DMS79 treated with DMSO at 0.1 percent for 48 hours (cell line): ENCODE measurements around the gene BCL11B.

Experiments
- DNase-seq: peaks from one replicate; lab custom pipeline; 2025; lab: John Stamatoyannopoulos, UW

The BCL11B gene

DNA sequence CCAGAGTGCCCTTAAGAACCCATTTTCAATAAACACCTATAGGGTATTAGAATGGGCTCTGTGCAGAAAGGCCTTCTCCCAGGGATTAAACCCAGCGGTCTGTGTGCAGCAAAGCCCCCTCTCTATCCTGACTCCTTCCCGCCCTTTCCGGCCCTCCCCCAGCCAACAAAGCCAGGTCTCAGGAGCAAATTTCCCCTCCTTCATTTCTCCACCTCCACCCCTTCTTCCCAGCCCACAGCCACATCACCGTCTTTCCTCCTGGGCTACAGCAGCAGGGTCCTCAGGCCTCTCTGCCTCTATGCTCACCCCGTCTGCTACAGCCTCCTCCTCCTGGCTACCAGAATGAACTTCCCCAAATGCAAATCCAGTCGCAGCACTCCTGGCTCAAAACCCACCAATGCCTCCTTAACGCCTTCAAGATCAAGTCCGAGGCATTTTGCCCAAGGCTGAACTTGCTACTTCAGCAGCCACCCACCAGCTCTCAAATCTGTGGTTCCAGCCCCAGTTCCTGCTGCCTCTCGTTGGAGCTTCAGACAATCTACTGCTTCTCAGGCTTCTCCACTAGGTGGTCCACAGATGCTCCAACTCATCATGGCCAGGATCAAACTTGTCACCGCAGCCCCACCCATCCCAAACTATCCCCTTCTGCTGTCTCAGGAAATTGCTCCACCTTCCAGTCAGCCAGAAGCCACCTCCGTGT, 134.8 kb downstream of the BCL11B start:
- no peak for DNase-seq

DNA sequence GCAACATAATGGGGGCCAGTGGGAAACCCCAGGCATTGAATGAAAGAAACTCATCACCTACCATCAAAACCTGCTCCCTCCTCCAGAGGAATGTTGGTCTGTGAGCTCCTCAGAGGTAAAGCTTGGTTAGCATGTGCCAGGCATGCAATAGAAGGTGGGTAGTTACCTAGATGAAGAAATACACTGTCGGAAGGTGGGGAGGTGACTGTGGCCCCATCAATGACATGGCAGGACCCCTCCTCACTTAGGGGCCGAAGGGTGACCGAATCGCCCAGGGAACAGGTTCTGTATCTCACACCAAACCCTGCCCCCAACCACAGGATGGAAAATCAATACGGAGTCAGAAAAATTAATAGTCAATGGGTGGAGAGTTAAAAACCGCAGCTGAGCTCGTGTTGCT, 135.6 kb downstream of the BCL11B start:
- DNase-seq = no peak

DNA sequence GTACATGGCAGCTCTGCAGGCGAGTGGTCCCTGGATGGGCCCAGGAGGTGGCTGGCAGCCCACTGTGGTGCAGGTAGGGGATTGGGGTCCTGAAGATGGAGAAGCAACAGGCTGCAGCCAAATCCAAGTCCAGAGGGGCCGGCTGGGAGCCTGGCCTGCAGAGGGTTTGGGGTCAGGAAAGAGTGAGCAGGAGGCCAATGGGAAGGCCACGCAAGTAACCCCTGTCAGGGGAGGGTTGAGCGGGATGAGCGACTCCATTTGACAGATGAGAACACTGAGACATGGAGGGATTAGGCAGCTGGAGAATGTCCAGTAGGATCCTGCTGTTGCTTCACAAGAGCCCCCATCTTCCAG, 136.0 kb downstream of the BCL11B start:
- no peak for DNase-seq

DNA sequence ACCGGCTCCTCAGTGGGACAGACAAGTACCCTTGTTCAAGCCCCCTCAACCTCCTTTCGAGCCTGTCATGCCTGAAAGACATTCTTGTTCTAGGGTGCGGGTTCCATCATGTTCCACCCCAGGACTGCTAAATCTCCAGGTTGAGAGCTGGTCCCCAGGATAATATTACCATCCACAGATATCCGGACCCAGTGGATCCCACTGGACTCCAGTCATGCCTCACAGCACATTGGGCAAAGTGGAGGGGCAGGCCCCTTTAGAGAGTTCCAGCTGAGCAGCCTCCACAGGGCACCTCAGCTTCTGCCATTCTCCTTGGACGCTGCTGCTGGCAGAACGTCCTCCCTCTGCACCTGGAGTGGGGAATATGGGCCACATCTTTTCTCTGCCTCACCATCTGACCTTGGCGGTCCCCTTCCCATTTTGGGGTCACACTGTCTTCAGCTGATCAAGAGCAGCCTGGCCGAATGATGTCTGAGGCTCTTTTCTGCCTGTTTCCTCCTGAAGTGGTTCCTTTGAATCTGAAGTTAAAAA, 137.4 kb downstream of the BCL11B start:
- no peak for DNase-seq

DNA sequence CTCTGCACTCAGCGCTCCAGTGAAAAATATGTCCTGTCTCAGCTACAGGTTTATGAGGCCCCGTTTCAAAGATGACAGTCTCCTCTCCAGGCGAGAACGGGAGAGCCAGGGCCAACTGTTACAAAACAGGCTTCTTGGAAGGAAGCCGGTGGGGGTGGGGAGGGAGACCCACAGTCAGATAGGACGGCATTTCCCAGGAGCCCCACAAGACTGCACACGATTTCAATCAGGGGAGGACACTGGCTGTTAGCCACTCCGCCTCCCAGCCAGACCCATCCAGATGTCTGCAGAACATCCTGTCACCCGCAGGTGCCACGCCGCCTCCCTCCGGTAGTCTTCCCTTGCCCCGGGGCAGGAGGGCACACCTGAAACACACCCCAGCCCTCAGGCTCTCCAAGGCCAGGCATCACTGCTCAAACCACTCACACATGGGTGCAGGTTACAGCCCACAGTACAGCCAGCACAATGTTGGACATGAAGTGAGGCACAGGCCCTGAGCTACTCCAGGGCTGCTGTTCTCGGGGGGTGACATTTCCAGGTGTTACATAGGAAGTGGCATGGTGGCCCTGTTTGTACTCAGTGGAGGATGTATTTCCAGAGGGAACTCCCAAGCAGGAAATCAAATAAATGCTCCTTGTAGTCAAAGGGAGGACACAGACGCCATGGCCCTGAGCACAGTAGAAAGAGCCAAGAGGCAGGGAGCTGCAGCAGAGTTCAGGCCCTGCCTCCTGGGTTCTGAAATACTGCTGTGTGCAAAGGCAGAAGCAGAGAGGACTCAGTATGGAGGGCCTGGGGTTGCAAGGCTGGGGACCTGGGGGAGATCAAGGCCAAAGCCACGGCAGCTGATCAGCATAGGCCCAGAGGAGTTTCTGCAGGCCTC, 138.1 kb downstream of the BCL11B start:
- no peak for DNase-seq

DNA sequence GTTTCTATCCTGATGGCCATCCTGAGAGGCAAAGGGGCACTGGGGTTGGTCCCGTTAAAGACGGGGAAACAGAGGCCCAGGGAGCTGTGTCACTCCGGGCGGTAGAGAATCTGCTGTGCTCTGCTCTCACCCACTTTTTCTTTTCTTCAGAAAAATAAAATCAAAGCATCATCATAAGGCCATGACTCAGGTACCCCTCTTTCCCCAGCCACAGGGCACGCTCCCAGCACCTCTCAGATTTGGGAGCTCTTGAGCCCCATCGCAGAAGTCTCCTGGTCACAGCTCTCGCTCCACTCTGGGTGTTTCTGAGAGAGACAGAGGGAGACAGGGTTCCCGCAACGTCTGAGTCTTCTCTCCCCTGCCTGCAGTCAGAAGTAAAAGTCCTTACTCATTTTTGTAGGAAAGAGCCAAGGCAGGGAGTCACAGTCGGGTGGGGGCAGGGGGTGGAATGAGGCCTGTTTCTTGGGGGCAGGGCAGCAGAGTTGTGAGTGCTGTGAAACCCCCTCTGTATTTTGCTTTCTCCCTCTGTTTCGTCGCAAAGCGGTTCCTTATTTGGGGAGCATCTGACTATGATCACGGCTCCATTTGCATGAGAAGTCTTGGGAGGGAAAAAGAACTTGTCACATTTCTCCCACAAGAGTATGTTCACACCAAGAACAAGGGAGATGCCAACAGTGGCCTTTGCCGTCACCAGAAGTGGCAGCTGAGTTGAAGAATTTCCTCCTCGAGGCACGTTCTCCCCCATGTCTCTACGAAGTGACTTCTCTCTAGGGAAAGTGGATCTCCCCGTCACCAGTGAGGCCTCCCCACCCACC, 139.0 kb downstream of the BCL11B start:
- DNase-seq = no peak

DNA sequence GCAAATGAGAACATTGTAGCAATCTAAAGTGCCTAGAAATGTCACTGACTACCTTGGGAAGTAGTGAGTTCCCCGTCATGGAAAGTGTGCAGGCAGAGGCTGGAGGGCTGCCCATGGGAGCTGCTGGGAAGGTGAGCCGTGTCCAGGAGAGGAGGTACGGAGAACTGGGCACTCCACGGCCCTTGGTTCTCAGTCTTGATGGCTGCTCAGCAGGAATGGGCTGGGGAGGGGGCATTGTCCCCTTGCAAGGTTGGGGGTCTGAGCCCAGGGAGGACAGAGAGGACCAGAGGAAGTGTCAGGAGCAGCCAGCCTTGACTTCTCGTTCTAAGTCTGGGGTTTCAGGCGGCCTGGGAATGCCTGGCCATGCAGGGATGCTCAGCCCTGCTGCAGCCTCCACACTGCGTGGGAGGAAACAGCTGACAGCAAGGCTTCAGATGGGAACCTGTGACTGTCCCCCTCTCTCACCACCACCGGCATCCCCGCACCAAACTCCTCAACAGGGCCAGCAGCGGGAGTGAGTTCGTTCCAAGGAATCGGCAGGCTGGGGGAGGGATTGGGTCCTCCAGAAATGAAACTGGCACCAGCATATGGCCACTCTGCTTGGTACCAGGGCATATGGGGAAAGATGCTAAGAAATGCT, 140.2 kb downstream of the BCL11B start:
- DNase-seq = no peak

DNA sequence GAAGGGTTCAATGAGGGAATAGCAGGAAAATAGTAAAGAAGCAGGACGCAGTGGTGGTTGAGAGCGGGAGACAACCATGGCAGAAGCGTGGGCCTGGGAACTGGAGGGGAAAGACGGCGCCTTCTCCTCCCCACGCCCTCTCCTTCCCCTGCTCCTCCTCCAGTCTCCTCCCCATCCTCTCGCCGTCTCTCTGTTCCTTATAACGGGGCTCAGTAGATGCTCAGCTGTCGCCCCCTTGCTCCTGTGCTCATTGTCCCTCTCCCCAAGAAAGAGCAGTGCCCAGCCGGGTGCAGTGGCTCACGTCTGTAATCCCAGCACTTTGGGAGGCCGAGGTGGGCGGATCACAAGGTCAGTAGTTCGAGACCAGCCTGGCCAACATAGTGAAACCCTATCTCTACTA, 142.0 kb downstream of the BCL11B start:
- no peak for DNase-seq

DNA sequence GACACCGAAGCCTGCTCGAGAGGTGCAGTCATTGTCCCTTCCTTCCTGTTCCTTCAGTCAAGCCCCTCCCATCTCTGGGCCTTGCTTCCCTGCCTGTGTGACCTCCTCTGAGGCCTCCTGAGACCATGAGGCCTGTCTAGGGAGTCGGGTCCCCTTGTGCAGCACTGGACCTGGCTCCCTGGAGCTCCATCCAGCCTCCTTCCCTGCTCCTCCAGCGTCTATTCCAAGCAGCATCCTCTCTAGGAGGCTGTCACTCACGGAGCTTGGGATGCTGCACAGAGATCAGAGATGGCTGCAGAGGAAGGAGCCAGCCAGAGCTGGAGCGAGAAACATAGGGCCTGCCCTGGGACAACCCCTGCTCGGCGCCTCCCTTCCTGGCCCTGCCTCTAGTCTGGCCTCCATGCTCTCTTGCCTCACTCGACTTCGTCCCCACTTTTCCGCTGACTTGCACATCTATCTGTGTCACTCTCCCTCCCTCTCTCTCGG, 142.7 kb downstream of the BCL11B start:
- DNase-seq = no peak

DNA sequence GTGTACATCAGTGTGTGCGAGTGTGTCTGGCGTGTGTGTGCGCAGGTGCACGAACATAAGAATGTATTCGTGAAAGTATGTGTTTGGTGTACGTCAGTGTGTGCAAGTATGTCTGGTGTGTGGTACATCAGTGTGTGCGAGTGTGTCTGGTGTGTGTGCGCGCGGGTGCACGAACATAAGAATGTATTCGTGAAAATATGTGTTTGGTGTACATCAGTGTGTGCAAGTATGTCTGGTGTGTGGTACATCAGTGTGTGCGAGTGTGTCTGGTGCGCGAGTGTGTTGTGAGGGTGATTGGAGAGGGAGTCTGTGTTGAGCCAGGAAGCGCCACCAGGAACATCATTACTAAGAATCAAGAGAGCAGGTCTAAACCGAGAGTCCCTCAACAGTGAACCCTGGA, 143.8 kb downstream of the BCL11B start:
- no peak for DNase-seq

DNA sequence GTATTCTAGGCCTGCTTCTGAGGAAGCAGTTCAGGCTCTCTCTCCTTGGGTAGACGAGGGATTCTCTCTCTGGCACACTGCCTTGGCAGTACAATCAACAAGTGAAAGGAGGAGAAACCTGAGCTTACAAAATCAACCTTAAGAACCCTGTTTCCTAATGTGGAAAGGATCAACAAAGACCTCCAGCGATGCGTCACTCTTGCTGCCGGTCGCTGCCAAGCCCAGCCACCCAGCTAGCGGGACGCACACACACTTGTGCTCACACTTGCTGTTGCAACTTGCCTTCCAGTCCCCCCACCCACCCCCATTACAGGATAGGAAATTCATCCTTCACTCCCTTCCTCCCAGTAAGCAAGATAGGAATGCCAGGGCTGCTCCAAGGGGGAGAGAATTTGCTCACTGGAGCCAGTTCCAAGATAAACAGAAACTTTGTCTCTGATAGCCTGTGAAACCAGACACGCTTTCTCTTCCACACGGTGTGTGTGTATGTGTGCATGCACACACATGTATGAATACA, 144.3 kb downstream of the BCL11B start:
- DNase-seq = peak; percentile 87

DNA sequence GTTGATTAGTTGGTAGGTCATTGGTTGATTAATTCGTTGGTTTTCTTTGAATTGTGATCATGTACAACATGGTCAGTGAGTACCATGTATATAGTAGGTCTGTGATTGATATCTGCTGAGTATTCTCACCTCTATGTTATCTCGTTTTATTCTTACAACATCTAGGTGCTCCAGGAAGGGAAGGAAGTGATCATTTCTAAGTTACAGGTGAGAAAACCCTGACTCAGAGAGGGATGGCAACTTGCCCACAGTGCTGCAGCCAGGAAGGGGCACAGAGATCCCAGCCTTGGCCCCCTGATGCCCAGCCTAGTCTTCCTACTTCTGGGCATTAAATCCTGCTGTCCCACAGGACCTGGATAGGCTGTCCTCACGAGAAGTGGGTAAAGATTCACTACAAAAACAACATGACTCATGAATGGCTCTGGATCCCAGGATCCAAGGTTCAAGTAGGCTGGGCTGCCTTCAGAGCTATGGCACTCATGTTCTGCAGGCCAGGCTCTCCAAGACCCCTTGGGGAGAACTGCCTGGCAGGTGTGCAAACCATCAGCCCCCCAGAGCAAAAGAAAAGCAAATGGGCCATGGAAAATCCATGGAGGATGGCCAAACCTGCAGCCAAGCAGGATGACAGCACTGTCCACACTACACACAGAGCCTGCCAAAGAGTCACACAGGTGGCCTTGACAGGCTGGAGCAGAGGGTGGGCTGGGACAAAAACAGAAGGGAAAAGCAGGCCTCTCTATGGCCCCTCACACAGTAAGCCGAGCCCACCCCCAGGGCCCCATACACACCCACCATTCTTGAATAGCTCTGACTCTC, 146.2 kb downstream of the BCL11B start:
- peak; percentile 91 for DNase-seq

DNA sequence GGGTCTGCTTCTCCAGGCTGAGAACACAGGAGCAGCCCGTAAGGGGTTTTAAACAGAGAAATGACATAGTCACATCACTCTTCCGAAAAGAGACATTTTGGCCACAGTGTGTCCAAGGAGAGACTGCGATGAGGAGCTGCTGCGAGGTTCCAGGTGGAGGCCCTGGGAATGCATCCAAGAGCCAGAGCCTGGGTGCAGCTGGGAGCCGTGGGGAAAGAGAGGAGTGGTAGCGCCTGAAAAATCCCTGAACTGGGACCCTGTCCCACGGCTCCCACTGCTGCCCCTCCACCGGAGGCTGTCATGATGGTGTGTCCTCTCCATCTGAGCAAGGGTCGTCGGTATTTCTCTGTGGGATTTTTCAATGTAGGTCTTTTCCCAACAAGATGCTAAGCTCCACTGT, 146.9 kb downstream of the BCL11B start:
- DNase-seq = no peak

DNA sequence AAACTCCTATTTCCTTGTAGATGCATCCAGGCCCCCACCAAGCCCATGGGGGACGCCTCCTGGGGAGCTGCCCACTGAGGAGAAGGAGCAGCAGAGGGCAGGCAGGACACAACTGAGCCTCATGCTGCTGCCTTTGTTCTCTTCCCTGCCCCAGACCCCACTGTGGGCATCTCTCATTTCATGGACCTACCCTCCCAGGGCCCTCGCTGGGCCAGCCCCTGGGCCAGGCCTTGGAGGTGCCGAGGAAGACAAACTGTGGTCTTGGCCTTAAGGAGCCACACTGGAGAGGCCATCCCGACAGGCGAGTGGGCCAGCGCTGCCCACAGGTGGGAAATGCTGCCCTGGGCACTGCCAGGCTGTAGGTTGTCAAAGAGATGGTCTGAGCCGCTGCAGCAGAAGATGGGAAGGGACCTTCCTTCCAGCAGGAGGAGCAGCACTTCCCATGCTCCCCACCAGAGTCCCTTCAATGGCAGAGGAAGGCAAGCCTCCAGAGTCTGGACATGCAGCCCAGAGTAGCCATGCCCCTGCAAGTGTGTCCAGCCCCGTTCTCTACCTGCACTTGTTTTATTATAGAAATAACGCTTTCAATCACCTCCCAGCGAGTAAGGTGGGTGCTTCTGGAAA, 147.4 kb downstream of the BCL11B start:
- DNase-seq = no peak

DNA sequence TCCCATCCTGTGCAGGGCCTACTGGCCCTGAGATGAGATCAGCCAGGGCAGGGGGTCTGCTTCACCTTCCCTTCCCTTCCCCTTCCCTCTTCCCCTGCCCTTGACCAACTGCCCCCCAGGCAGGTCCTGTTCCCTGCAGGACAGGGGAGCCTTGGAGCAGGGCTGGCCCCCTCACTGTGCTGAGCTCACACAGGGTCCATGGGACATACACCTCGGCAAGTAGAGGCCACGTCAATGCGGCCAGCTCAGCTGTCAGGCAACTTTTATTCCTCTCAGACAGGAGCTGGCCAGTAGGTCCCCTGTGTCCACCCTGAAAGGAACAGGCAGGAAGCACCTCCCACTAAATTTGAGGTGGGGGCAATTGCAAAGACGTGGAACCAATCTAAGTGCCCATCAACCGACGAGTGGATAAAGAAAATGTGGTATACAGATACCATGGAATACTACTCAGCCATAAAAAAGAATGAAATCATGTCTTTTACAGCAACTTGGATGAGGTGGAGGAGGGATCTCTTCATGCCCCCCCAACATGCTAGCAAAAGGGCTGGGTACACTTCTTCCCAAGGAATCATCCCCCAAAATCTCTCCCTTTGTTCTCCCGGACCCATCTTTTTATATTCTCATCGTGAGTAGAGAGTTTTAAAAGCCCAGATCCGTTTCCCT, 148.7 kb downstream of the BCL11B start:
- no peak for DNase-seq

DNA sequence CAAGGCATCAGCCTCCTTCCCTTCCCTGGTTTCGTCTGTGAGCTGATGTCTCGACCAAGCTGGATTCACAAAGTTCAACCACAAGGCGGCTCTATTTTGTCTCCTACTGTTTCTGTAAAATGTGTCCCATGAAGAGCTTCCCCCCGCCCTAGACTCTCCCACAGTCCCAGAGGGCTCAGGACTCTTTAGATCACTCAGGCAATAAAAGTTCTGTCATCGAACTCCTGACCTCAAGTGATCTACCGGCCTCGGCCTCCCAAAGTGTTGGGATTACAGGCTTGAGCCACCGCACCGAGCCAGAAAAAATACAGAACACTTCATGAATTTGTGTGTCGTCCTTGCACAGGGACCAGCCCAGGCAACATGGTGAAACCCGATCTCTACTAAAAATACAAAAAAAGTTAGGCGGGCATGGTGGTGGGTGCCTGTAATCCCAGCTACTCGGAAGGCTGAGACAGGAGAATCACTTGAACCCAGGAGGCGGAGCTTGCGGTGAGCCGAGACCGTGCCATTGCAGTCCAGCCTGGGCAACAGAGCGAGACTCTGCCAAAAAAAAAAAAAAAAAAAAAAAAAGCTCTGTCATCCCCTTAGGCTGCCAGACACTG, 149.4 kb downstream of the BCL11B start:
- no peak for DNase-seq

DNA sequence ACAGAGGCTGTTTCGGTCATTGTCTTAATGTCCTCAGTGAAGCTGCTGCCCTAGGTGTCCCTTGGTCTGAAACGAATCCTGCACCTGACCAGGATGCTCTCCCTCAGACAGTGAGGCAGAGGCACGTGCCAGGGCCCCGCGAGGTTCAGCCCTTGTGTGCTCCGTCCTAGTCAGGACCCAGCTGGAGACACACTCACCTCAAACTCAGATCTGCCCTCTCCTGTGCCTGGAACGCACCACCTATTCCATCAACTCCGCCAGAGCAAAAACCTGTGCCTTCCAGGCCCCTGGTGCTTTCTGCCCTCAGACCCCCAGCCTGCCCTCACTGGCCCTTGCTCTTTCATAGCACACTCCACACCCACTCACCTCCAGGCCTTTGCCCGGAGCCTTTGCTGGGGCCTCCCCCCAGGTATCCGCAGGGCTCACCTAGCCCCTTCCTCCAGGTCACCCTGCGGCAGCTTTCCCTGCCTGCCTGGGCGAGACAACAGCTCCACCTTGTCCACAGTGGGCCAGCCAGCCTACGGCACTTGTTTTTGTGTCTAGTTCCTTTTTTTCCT, 150.6 kb downstream of the BCL11B start:
- DNase-seq = no peak

DNA sequence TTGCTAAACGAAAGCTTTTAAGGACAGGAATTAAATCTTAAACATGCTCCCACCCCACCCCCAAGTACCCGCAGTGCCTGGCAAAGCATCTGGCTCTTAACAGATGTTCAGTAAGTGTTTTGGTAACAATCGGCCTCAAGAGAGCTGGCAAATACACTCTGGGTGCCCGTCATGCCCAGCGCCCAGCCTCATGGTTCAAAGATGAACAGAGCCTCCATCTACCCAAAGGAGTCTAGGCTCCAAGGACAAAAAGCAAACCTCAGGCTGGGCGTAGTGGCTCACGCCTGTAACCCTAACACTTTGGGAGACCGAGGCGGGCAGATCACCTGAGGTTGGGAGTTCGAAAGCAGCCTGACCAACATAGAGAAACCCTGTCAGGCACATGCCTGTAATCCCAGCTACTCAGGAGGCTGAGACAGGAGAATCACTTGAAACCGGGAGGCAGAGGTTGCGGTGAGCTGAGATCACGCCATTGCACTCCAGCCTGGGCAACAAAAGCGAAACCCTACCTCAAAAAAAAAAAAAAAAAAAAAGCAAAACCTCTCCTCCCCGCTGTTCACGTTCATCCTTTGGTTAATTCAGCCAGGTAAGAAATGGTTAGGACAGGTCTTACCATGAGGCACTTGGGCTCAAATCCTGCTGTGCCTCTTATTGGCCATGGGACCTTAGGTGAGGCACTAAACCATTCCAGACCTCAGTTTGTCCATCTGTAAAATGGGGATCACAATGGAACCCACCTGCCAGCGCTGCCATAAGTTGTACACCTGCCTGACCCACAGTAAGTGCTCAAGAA, 151.3 kb downstream of the BCL11B start:
- peak; percentile 17 for DNase-seq
